GM21723 (cell line): ENCODE measurements around the gene ELOVL7.
"Not testable (repeated sequence)": the region's sequence is repeated elsewhere in the genome, so short reads cannot be mapped to it uniquely, and the experiment has no call there.

Experiments used
- ATAC-seq: cut with Tn5 transposase; IDR thresholded peaks from one replicate; pipeline ENCODE4 v1.9.1; 2021; ENCODE audit warnings: mild to moderate bottlenecking, moderate library complexity; ENCODE audit not compliant: unreplicated experiment

The ELOVL7 gene

GRCh38 chr5:60843936-60844905 is at the start of gene ELOVL7:
Gene ELOVL7, minus strand, starts transcription at chr5:60844269. Its CDS starts 56,872 bp downstream, at chr5:60787397.
- peak; percentile 96 for ATAC-seq

GRCh38 chr5:60893521-60893920 is 49.5 kb upstream of the ELOVL7 start:
- no peak for ATAC-seq

- ATAC-seq = no peak
These were observed 47.6 kb upstream of the ELOVL7 start for GRCh38 chr5:60891667-60892066.

- ATAC-seq = no peak
These were observed 44.4 kb upstream of the ELOVL7 start for GRCh38 chr5:60888359-60889061.

GRCh38 chr5:60887746-60888145 is 43.7 kb upstream of the ELOVL7 start:
- no peak for ATAC-seq

GRCh38 chr5:60887096-60887495 is 43.0 kb upstream of the ELOVL7 start:
- ATAC-seq = no peak

GRCh38 chr5:60886158-60886557 is 42.1 kb upstream of the ELOVL7 start:
- ATAC-seq = no peak

- ATAC-seq = no peak
These were observed 39.2 kb upstream of the ELOVL7 start for GRCh38 chr5:60883229-60883628.

- no peak for ATAC-seq
These were observed 28.8 kb upstream of the ELOVL7 start for GRCh38 chr5:60872892-60873291.

GRCh38 chr5:60870857-60871256 is 26.8 kb upstream of the ELOVL7 start:
- ATAC-seq = no peak

- ATAC-seq = not testable (repeated sequence)
These were observed 16.5 kb upstream of the ELOVL7 start for GRCh38 chr5:60860572-60860971.

- no peak for ATAC-seq
These were observed 12.0 kb upstream of the ELOVL7 start for GRCh38 chr5:60856066-60856465.

- no peak for ATAC-seq
These were observed 8.9 kb upstream of the ELOVL7 start for GRCh38 chr5:60852940-60853339.

- ATAC-seq = no peak
These were observed 8.2 kb upstream of the ELOVL7 start for GRCh38 chr5:60852317-60852716.

- ATAC-seq = no peak
These were observed 7.6 kb upstream of the ELOVL7 start for GRCh38 chr5:60851626-60852025.

- no peak for ATAC-seq
These were observed 2.2 kb upstream of the ELOVL7 start for GRCh38 chr5:60846298-60846697.

GRCh38 chr5:60843386-60843935 is 608 bp downstream of the ELOVL7 start:
- peak; percentile 32 for ATAC-seq

GRCh38 chr5:60842871-60843385 is 1.1 kb downstream of the ELOVL7 start:
- ATAC-seq = no peak

- no peak for ATAC-seq
These were observed 2.7 kb downstream of the ELOVL7 start for GRCh38 chr5:60841361-60841760.

- no peak for ATAC-seq
These were observed 7.9 kb downstream of the ELOVL7 start for GRCh38 chr5:60836131-60836530.

- no peak for ATAC-seq
These were observed 8.5 kb downstream of the ELOVL7 start for GRCh38 chr5:60835554-60835953.
